ENCODE measurements around the gene PHLDA3.

DNA sequence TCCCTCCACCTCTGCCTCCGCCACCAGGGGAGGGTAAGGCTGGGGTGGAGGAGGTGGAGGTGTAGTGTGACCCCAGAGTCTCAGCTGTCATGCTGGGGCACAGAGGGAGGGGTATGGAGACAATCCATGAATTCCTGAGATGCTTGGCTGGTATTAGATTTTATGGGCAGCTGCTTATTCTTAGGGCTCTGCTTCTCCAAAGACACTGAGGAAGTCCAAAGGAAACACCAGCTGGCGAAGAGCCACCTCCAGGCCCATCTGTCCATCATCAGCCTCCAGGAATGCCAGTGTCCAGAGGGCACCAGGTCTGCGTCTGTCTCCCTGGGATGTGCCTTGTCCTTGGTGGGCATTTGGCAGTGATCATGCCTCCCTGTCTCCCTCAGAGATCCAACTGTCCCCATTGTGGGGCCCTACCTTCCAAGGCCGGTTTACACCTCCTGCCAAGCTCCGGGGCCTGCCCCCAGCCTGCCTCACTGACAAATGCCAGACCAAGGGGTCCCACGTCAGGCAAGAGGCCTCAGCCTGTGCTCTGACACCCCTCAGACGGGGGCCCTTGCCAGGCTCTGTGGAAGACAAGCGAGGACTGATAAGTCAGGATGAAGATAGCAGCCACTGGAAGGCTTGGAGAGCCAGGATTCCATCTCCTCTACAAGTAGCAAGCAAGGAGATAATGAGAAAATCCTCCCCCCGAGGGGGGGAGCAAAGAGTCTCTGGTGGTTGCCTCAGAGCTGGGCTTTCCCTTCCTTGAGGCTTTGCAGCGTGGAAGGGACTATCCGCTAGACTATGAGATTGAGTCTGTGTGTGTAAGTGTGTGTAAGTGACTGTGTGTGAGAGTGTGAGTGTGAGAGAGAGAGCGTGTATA is 49.0 kb downstream of the PHLDA3 start:
- TF ChIP-seq CTCF (IDR thresholded peaks at IDR 0.05) = no peak
- TF ChIP-seq POLR2A (IDR thresholded peaks at IDR 0.05) = no peak
